Dedifferentiated amniotic fluid mesenchymal stem cell (primary cell): Measurements from ENCODE around the gene DUS2.
A peak's percentile ranks its signal among the peaks of the same experiment; 100 is the strongest.

Experiments used
- DNase-seq: peaks from one replicate; pipeline ENCODE4 v3.0.0-alpha.2; 2016; ENCODE audit errors: extremely low spot score

Gene DUS2

GRCh38 chr16:68126395-68126794 is 103.3 kb downstream of the DUS2 start:
- no peak for DNase-seq

- peak; percentile 26 for DNase-seq
Measured at GRCh38 chr16:68128577-68129305, 105.7 kb downstream of the DUS2 start.
